Loucy (cell line): ENCODE results near the gene HMG20B.

ENCODE experiments used
- EZH2phosphoT487 ChIP-seq: fragments of 200-600 bp; IDR thresholded peaks from 2 replicates; pipeline ENCODE4 v1.6.1; 2018; ENCODE audit warnings: antibody characterized with exemption, mild to moderate bottlenecking, moderate library complexity, borderline replicate concordance
- TF ChIP-seq, protein P1 (sequence below): fragments of 200-600 bp; sonication (generic); conservative IDR thresholded peaks from 2 replicates; pipeline ENCODE4 v1.5.1; 2014; ENCODE audit warnings: mild to moderate bottlenecking, antibody characterized with exemption, low read length

GRCh38 chr19:3535563-3535965, 37.2 kb upstream of the HMG20B start:
- TF ChIP-seq, protein P1, sequence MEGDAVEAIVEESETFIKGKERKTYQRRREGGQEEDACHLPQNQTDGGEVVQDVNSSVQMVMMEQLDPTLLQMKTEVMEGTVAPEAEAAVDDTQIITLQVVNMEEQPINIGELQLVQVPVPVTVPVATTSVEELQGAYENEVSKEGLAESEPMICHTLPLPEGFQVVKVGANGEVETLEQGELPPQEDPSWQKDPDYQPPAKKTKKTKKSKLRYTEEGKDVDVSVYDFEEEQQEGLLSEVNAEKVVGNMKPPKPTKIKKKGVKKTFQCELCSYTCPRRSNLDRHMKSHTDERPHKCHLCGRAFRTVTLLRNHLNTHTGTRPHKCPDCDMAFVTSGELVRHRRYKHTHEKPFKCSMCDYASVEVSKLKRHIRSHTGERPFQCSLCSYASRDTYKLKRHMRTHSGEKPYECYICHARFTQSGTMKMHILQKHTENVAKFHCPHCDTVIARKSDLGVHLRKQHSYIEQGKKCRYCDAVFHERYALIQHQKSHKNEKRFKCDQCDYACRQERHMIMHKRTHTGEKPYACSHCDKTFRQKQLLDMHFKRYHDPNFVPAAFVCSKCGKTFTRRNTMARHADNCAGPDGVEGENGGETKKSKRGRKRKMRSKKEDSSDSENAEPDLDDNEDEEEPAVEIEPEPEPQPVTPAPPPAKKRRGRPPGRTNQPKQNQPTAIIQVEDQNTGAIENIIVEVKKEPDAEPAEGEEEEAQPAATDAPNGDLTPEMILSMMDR: no peak
- TF ChIP-seq EZH2phosphoT487: no peak
